GM19328 (cell line): Measurements from ENCODE around the gene SLC25A26.
"Not testable (repeated sequence)": the region's sequence is repeated elsewhere in the genome, so short reads cannot be mapped to it uniquely, and the experiment has no call there.

Experiments used
- ATAC-seq: cut with Tn5 transposase; IDR thresholded peaks from one replicate; pipeline ENCODE4 v1.9.1; 2021; ENCODE audit warnings: mild to moderate bottlenecking, moderate library complexity; ENCODE audit not compliant: unreplicated experiment

The SLC25A26 gene

GRCh38 chr3:66267906-66268305 is 47.1 kb downstream of the SLC25A26 start:
- ATAC-seq: no peak

GRCh38 chr3:66268864-66269263 is 48.1 kb downstream of the SLC25A26 start:
- ATAC-seq: no peak

DNA sequence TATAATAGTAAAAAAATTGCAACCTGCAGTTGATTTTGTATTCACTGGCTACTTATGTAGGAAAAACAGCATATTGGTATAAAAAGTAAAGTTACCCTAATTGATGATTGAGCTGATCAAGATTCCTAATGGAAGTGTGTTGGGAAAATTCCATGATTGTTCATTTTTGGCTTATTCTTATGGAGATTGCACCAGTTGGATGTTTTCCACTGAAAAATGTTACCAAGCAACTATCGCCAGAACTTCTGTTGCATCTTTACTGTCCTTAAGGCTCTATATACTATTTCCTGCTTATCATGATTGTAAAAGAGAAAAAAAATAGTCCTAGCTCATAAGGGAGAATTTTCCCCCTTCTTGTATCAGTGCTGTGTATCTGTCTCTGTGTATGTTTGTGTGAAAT is 48.6 kb downstream of the SLC25A26 start:
- no peak for ATAC-seq

GRCh38 chr3:66270288-66270687 is 49.5 kb downstream of the SLC25A26 start:
- no peak for ATAC-seq

DNA sequence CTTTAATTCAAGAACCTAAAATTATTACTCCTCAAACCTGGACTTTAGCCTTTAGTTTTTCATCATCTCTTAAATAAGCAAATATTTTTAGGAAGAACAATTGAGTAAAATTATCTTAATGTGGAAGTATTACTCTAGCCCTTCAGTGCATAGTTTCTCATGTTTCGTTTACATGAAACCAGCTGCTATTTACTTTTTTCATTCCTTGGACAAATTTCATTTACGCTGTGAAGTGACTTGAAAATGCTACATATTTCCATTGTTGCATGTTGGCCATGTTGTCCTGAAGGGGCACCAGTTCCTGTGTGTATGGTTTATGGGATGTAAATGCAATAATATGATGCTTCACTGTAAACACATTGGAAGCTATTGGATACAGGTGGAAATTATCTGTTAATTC is 49.9 kb downstream of the SLC25A26 start:
- no peak for ATAC-seq

DNA sequence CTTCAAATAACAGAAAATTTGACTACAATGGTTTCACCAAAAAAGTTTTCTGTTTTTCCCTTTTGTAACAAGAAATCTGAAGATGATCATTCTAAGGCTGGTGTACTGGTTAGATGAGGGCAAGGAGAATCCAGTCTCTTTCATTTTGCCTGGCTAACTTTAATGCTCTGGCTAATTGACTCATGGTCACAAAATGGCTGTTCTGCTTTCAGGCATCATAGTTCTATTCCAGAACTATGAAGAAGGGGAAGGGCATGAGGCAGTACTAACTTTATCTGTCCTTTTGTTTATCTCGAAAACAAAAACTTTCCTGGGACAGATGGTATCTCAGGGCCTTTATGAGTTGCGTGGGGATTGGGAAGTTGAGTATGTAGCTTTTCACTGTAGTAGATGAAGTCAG is 50.4 kb downstream of the SLC25A26 start:
- ATAC-seq: no peak

- ATAC-seq: no peak
These were observed 51.2 kb downstream of the SLC25A26 start for GRCh38 chr3:66272016-66272415.

DNA sequence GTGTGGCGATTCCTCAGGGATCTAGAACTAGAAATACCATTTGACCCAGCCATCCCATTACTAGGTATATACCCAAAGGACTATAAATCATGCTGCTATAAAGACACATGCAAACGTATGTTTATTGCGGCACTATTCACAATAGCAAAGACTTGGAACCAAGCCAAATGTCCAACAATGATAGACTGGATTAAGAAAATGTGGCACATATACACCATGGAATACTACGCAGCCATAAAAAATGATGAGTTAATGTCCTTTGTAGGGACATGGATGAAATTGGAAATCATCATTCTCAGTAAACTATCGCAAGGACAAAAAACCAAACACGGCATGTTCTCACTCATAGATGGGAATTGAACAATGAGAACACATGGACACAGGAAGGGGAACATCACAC is 54.0 kb downstream of the SLC25A26 start:
- not testable (repeated sequence) for ATAC-seq

DNA sequence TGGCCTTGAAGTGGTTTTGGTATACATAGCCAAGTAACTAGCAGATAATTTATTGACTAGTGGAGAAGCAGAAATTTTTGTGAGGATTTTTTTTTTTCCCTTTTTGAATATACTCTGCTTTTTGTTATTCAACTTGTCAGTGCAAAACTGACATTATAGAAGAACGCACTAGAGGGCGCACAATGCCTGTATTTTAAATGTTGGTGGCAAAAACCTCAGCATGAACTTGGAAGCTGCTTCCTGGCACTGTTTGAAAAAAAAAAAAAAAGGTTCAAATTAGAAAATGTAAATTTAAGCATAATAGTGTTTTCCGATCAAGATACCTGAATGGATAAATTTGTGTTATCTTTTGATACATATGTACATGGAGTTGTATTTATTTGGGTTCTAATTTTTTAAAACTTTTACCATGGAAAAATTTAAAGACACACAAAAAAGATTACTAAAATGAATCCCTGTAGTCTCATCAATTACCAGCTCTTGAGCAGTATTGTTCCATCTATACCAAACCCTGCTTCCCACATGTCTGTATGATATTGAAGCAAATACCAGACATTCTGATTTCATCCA is 56.0 kb downstream of the SLC25A26 start:
- ATAC-seq: no peak

DNA sequence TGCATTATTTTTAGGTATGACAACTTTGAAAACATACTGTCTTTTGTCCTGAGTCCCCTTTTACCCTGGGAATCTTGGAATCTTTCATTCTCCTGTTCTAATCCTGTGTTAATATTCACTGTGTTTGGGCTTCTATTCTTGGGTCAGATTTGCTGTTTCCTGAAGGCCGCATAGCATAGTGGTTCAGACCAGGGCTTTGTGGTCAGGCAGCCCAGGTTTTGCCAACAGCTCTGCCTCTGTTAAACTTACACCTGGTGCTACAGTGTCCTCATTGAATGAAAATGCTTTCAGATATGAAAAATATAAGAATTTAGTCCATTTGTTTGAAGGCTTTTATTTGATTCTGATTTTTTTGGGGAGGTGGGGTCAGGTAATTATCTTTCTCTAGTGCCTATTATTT is 58.4 kb downstream of the SLC25A26 start:
- no peak for ATAC-seq

- ATAC-seq: no peak
These were observed 59.5 kb downstream of the SLC25A26 start for GRCh38 chr3:66280304-66280703.

- ATAC-seq: not testable (repeated sequence)
These were observed 71.1 kb downstream of the SLC25A26 start for GRCh38 chr3:66291922-66292321.

GRCh38 chr3:66297260-66297873 is 76.6 kb downstream of the SLC25A26 start:
- ATAC-seq: no peak

DNA sequence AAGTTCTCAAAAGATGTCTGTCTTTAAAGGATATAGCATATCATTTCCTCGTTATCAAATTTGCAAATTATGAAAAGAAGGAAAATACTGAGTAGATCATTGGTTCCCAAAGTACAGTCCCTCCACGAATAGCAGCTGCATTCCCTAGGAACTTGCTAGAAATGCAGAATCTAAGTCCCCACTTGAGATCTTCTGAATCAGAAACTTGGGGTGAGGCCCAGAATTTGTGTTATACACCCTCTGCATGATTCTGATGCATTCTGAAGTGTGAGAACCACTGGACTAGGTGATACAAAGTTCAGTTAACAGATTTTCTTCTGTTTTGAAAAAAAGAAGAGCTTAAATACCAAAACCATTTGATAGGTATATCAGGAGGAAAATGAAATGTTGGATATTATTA is 77.1 kb downstream of the SLC25A26 start:
- no peak for ATAC-seq

DNA sequence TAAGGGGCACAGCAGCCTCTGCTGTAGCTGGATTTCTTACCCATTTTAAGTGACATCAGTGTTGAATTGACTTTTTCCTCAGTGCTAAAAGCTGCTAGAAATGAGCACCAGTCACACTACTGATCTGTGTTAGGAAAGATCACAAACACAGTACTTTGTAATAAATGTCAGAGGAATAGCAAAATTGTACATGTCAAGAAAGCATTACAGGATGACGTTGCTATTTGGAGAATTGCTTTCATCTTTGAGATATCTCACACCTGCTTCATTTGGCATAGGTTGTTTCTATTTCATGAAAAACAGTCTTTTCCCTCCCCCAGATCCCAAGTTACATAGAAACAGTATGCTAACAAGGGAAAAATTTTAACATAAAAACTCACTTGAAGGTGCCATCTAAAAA is 77.8 kb downstream of the SLC25A26 start:
- no peak for ATAC-seq

GRCh38 chr3:66299085-66299484 is 78.3 kb downstream of the SLC25A26 start:
- ATAC-seq: not testable (repeated sequence)

DNA sequence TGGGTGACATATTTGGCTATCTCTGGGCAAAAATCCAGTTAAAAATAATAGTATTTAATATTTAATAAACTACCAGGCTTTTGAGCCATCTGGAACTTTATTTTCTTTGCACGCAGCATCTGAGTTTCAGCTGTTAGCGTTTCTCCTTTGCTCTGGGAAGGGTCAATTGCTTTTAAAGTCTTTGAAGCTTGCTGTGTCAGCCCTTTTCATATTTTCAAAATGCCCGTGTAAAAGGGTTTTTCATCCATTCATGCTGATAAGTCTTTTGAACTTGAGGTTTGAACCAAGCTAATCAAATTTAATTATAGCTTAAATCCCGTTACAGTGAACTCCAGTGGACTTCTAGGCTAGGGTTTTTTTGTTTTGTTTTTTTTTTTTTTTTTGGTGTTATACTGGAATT is 79.1 kb downstream of the SLC25A26 start:
- ATAC-seq: no peak

DNA sequence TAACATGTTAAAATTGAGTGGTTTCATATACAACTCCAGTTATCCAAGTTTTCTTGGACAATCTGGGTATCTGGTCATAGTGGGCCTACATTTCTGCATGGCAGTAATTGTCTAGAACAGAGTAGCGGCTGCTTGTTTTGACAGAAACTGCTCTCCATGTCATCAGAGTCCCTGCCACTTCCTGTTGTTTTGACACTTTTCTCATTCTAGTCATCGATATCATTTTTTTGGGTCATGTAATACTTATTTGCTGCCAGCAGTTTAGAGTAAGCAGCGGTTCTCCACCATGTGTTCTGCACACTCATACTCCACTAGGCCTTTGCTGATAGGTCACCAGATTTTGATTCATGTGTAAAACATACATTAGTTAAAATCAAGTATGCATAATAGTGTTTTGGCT is 81.5 kb downstream of the SLC25A26 start:
- no peak for ATAC-seq

DNA sequence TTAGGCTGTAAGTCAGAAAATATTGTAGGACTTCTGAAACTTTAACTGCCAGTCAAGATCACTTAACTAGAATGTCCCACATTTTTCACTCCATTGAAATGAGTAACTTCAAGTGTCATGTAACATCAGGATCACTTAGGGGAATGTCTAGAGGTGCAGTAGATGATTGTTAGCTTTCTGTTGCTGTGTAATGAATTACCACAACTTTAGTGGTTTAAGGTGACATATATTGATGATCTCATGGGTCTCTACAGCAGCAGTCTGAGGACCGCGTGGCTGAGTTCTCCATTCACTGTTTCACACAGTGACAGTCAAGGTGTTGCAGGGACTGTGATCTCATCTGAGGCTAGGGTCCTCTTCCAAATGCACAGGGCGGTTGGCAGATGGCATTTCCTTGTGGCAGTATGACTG is 82.7 kb downstream of the SLC25A26 start:
- ATAC-seq: no peak

GRCh38 chr3:66304293-66304692 is 83.5 kb downstream of the SLC25A26 start:
- no peak for ATAC-seq

- ATAC-seq: not testable (repeated sequence)
These were observed 85.3 kb downstream of the SLC25A26 start for GRCh38 chr3:66306086-66306485.

DNA sequence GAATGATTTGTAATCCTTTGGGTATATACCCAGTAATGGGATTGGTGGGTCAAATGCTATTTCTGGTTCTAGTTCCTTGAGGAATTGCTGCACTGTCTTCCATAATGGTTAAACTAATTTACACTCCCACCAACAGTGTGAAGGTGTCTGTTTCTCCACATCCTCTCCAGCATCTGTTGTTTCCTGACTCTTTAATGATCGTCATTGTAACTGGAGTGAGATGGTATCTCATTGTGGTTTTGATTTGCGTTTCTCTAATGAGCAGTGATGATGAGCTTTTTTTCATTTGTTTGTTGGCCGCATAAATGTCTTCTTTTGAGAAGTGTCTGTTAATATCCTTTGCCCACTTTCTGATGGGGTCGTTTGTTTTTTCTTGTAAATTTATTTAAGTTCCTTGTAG is 86.2 kb downstream of the SLC25A26 start:
- not testable (repeated sequence) for ATAC-seq

- ATAC-seq: no peak
These were observed 91.2 kb downstream of the SLC25A26 start for GRCh38 chr3:66312039-66312438.
